GM12878 (cell line): ENCODE measurements around the gene PRR9. TPM values are rescaled to one million over a fixed set of nuclear protein-coding genes. Genes with fewer than 3 reads are reported as not detected.
"Not testable (repeated sequence)": the region's sequence is repeated elsewhere in the genome, so short reads cannot be mapped to it uniquely, and the experiment has no call there.

ENCODE experiments used
- ATAC-seq: fragments of 200-7000 bp; cut with Tn5 transposase; 3 replicates; pipeline ENCODE4 v1.9.1; 2020; ENCODE audit warnings: mild to moderate bottlenecking, moderate library complexity
- BruUV-seq: library from RNA; stranded (reverse); fragments of 400-500 nt; replicated peaks from 2 replicates; lab custom pipeline; 2021; lab: Mats Ljungman, UMichigan
- CTCF ChIA-PET: fragments of 300-600 bp; sonication (Branson Sonifier 250); formaldehyde crosslinking; extraction: SDS; loops from one replicate; lab custom pipeline; 2021; ENCODE audit warnings: inconsistent platforms; lab: Yijun Ruan, JAX
- POLR2A ChIA-PET: fragments of 350-600 bp; formaldehyde crosslinking; extraction: SDS; loops from one replicate; lab custom pipeline; 2021; ENCODE audit warnings: inconsistent platforms; lab: Charles Lee
- RAD21 ChIA-PET: fragments of 300-600 bp; sonication (Branson Sonifier 250); formaldehyde crosslinking; loops from one replicate; lab custom pipeline; 2023; ENCODE audit warnings: antibody characterized with exemption; ENCODE audit not compliant: unreplicated experiment; lab: Charles Lee
- SMC1A ChIA-PET: fragments of 300-600 bp; sonication (Branson Sonifier 250); formaldehyde crosslinking; loops from one replicate; lab custom pipeline; 2023; ENCODE audit not compliant: unreplicated experiment, uncharacterized antibody; lab: Charles Lee
- DNase-seq: peaks from one replicate; pipeline ENCODE4 v3.0.0-alpha.2; 2011; ENCODE audit warnings: low read depth, low spot score
- FAIRE-seq: peaks from 3 replicates; lab custom pipeline; 2011; peaks lifted over from hg19 to GRCh38; lab: Jason Lieb, UNC
- H2AFZ ChIP-seq: 2 replicates; pipeline ENCODE4 v1.6.0; 2011; ENCODE audit warnings: low read depth, low read length, control low read depth; ENCODE audit not compliant: control insufficient read depth
- H3K27ac ChIP-seq: 2 replicates; pipeline ENCODE4 v1.5.1; 2011; ENCODE audit warnings: control low read depth; ENCODE audit not compliant: control insufficient read depth, insufficient read depth
- H3K27me3 ChIP-seq, 2 experiments: replicated peaks in 1 of 2; 2 replicates each; pipeline versions ENCODE4 v1.6.0 to v1.6.1; 2011; ENCODE audit warnings: low read length in 1 of 2; ENCODE audit not compliant: control insufficient read depth in 2 of 2, insufficient read depth in 2 of 2
- H3K36me3 ChIP-seq, 2 experiments: 2 replicates each; pipeline ENCODE4 v1.5.1; 2011; ENCODE audit warnings: low read length in 1 of 2; ENCODE audit not compliant: control insufficient read depth in 2 of 2, insufficient read depth in 2 of 2
- H3K4me1 ChIP-seq: 2 replicates; pipeline ENCODE4 v1.6.1; 2011; ENCODE audit warnings: mild to moderate bottlenecking, low read length, moderate library complexity, mixed read lengths; ENCODE audit not compliant: control insufficient read depth, insufficient read depth
- H3K4me2 ChIP-seq: 2 replicates; pipeline ENCODE4 v1.6.0; 2011; ENCODE audit warnings: control low read depth; ENCODE audit not compliant: control insufficient read depth, insufficient read depth
- H3K4me3 ChIP-seq: fragments of 200-600 bp; sonication (generic); 2 replicates; pipeline ENCODE4 v1.5.1; 2016
- H3K79me2 ChIP-seq: 2 replicates; pipeline ENCODE4 v1.6.0; 2011; ENCODE audit warnings: low read length; ENCODE audit not compliant: control insufficient read depth, insufficient read depth
- H3K9ac ChIP-seq: 2 replicates; pipeline ENCODE4 v1.8.0; 2011; ENCODE audit warnings: low read length, control low read depth, mixed read lengths; ENCODE audit not compliant: control insufficient read depth, insufficient read depth
- H3K9me3 ChIP-seq: replicated peaks from 3 replicates; pipeline ENCODE4 v1.5.1; 2011; ENCODE audit warnings: mild to moderate bottlenecking, low read length; ENCODE audit not compliant: control insufficient read depth, insufficient read depth
- H4K20me1 ChIP-seq: 2 replicates; pipeline ENCODE4 v1.6.0; 2011; ENCODE audit not compliant: control insufficient read depth, insufficient read depth
- BRCA1 ChIP-seq: IDR thresholded peaks from 2 replicates; pipeline ENCODE4 v1.6.1; 2011; ENCODE audit warnings: low read depth, low read length, improper control_type of control experiment
- CBX3 ChIP-seq: fragments of 200-600 bp; sonication (generic); IDR thresholded peaks from 2 replicates; pipeline ENCODE4 v1.6.1; 2016; ENCODE audit warnings: low read depth, borderline replicate concordance
- CTCF ChIP-seq, 3 experiments: IDR thresholded peaks in 2 of 3; conservative IDR thresholded peaks in 1 of 3; 2 replicates each; pipeline ENCODE4 v1.5.1; 2011; ENCODE audit warnings: low read depth in 3 of 3, low read length in 3 of 3, mild to moderate bottlenecking in 3 of 3, control low read depth in 2 of 3, moderate library complexity in 2 of 3, inconsistent platforms in 1 of 3, mixed read lengths in 1 of 3; ENCODE audit not compliant: control insufficient read depth in 2 of 3, insufficient read depth in 1 of 3; ENCODE audit errors: extremely low read depth in 1 of 3
- RAD21 ChIP-seq: IDR thresholded peaks from 2 replicates; pipeline ENCODE4 v1.6.1; 2011; ENCODE audit warnings: mild to moderate bottlenecking, low read depth, low read length, moderate library complexity; ENCODE audit not compliant: insufficient read depth
- SMC3 ChIP-seq: IDR thresholded peaks from 2 replicates; pipeline ENCODE4 v1.6.1; 2011; ENCODE audit warnings: low read length, improper control_type of control experiment, borderline replicate concordance
- SP1 ChIP-seq: IDR thresholded peaks from one replicate; pipeline ENCODE4 v1.6.1; 2011; ENCODE audit warnings: low read depth, low read length
- WGBS: methylation state at CpG from one replicate; pipeline ENCODE4 v1.1.6; 2016; ENCODE audit warnings: low lambda C conversion rate; ENCODE audit not compliant: insufficient replicate concordance, insufficient coverage; ENCODE audit errors: missing lambda C conversion rate; 5-methylcytosine and 5-hydroxymethylcytosine counted together
- in situ Hi-C: fragments of 300-500 bp; cut with MboI; formaldehyde crosslinking; loops from 9 replicates; pipeline ENCODE4 v1.14.3; 2018; ENCODE audit warnings: mixed read lengths
- intact Hi-C: fragments of 100-400 bp; cut with micrococcal nuclease; formaldehyde crosslinking; loops from one replicate; pipeline ENCODE4 v1.14.2; 2022; ENCODE audit not compliant: unreplicated experiment
- polyA plus RNA-seq, 11 experiments: library from polyadenylated mRNA; depleted of rRNA in 4 of 11; unstranded in 6 of 11; stranded (reverse) in 5 of 11; fragments of >200 nt; fragmentation: Nextera tagmentation in 4 of 11; fragmentation: Illumina TruSeq in 1 of 11; extraction: Ambion mirVana in 4 of 11; extraction: Trizol in 1 of 11; gene quantifications; 1 replicate in 1 of 11; 2 replicates in 10 of 11; pipeline versions ENCODE4 v1.2.1 to v1.2.3, GENCODE V29; 2011 to 2016; ENCODE audit warnings: inconsistent platforms in 2 of 11, missing spikeins in 2 of 11, low read depth in 1 of 11
- total RNA-seq, 4 experiments: library from RNA; depleted of rRNA in 3 of 4; stranded (reverse); fragments of >200 nt in 3 of 4; fragmentation: Illumina TruSeq in 1 of 4; extraction: Trizol in 1 of 4; gene quantifications; 2 replicates each; pipeline versions ENCODE4 v1.2.1 to v1.2.3, GENCODE V29; 2013 to 2021

The PRR9 gene
- total and polyA plus RNA-seq, 10 of the 15 experiments (the other 5 are each of a cell fraction or from before 2014, with no cell fraction given): not detected

GRCh38 chr1:153188301-153188700 is 29.1 kb upstream of the PRR9 start:
- H3K4me1 ChIP-seq, H2AFZ ChIP-seq, H3K4me2 ChIP-seq, ATAC-seq, DNase-seq, H4K20me1 ChIP-seq, FAIRE-seq, BruUV-seq, in situ Hi-C loops, H3K27ac ChIP-seq, H3K9me3 ChIP-seq, H3K79me2 ChIP-seq, POLR2A ChIA-PET, H3K9ac ChIP-seq, H3K4me3 ChIP-seq, H3K27me3 ChIP-seq, intact Hi-C loops, H3K36me3 ChIP-seq: not testable (repeated sequence)
- ChIA-PET CTCF (interaction anchor here (0.7 to 1.5 kb wide), 5 partner anchors 56 to 318 kb away, joined by 3 to 8 read pairs (median 3); no protein-coding TSS in a partner anchor), SMC1A (interaction anchor here (0.6 to 2.0 kb wide), 3 partner anchors 269 to 318 kb away, joined by 3 to 4 read pairs (median 3); no protein-coding TSS in a partner anchor), RAD21 (interaction anchor here (0.6 to 2.0 kb wide), 2 partner anchors 226 to 1329 kb away, joined by 3 to 6 read pairs; no protein-coding TSS in a partner anchor)
- WGBS: 12% methylated on average over 4 of the region's 4 CpGs

GRCh38 chr1:153190373-153190772 is 27.0 kb upstream of the PRR9 start:
- DNase-seq: no peak
- Histone ChIP-seq H4K20me1 (no peaks in the 10 kb centered on the region), H3K27ac (no peak overlapping the region), H3K4me1 (no peaks in the 10 kb centered on the region), H3K4me3 (no peak overlapping the region), H3K36me3 (no peaks in the 10 kb centered on the region), H3K79me2 (no peaks in the 10 kb centered on the region), H3K4me2 (no peak overlapping the region), H2AFZ (no peak overlapping the region), H3K9me3 (no peaks in the 10 kb centered on the region; the same call in 2 of the 3 replicates), H3K27me3 (no peaks in the 10 kb centered on the region; a peak in 1 of 4 replicates), H3K9ac (no peak overlapping the region)
- ChIA-PET CTCF (interaction anchor here (0.7 to 4.7 kb wide), 9 partner anchors 15 to 320 kb away, joined by 3 to 94 read pairs (median 4); partner anchors contain the start of gene SPRR3), RAD21 (interaction anchor here (1.5 to 4.0 kb wide), 3 partner anchors 230 to 320 kb away, joined by 4 to 32 read pairs (median 27); no protein-coding TSS in a partner anchor), POLR2A (no interaction called here), SMC1A (interaction anchor here (0.9 to 3.6 kb wide), 4 partner anchors 230 to 320 kb away, joined by 3 to 49 read pairs (median 16); partner anchors contain the start of gene SMCP)
- ATAC-seq: no peak
- FAIRE-seq: no peak
- intact Hi-C loops: loop anchor here (10.0 kb wide), 1 partner anchor 536 kb away; no protein-coding TSS in a partner anchor
- TF ChIP-seq BRCA1 (no peak), SP1 (no peak), SMC3 (peak; percentile 37; the same call in 1 of the 2 replicates), RAD21 (peak; percentile 67), CBX3 (no peak), CTCF (IDR thresholded peaks at IDR 0.05 in 2 of 3, conservative IDR thresholded peaks at IDR 0.05 in 1 of 3; ENCODE audit: control insufficient read depth in 2 of 3, extremely low read depth in 1 of 3, insufficient read depth in 1 of 3, low read depth in 3 of 3, low read length in 3 of 3) (peak; percentile 30 to 36 (median 34); a peak in 4 of 6 replicates)
- BruUV-seq: no TSS peak
- in situ Hi-C loops: loop anchor here (10.0 kb wide), 1 partner anchor 316 kb away; the partner anchor contains the start of gene SMCP
- 2% methylated on average over 3 of the region's 3 CpGs for WGBS
